AG04449 (cell line): Measurements from ENCODE around the gene FANK1.
A peak's percentile ranks its signal among the peaks of the same experiment; 100 is the strongest.
"Not testable (repeated sequence)": the region's sequence is repeated elsewhere in the genome, so short reads cannot be mapped to it uniquely, and the experiment has no call there.

Experiments
- CTCF ChIA-PET: fragments of 350-600 bp; formaldehyde crosslinking; extraction: SDS; loops from one replicate; lab custom pipeline; 2021; ENCODE audit warnings: antibody characterized with exemption; lab: Yijun Ruan, JAX
- POLR2A ChIA-PET: fragments of 400-600, 350-600 bp; formaldehyde crosslinking; extraction: SDS; loops from one replicate; lab custom pipeline; 2020; ENCODE audit warnings: antibody characterized with exemption, inconsistent platforms; lab: Yijun Ruan, JAX
- DNase-seq: peaks from one replicate; pipeline ENCODE4 v3.0.0-alpha.2; 2010; ENCODE audit warnings: low read depth, low spot score
- H3K4me3 ChIP-seq: 2 replicates; pipeline ENCODE4 v1.5.1; 2011; ENCODE audit warnings: low read depth, mild to moderate bottlenecking, control low read depth, low read length
- TF ChIP-seq, protein P1 (sequence below): IDR thresholded peaks from one replicate; pipeline ENCODE4 v1.5.1; 2011; ENCODE audit warnings: mild to moderate bottlenecking, moderate library complexity, low read length, control low read depth, inconsistent platforms; ENCODE audit not compliant: insufficient read depth; ENCODE audit errors: missing control alignments

FANK1 gene

DNA sequence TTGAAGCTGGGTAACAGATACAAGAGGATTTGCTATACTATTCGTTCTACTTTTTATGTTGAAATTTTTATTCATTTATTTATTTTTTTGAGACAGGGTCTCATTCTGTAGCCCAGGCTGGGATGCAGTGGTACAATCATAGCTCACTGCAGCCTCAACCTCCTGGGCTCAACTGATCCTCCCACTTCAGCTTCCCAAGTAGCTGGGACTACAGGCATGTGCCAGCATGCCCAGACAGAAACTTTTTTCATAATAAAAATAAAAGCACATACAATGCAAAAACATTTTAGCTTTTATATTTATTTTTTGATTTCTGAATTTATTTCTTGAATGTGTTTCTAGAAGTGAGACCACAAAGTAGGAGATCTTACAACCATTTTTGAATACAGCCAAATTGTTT is 71.2 kb downstream of the FANK1 start:
- TF ChIP-seq, protein P1, sequence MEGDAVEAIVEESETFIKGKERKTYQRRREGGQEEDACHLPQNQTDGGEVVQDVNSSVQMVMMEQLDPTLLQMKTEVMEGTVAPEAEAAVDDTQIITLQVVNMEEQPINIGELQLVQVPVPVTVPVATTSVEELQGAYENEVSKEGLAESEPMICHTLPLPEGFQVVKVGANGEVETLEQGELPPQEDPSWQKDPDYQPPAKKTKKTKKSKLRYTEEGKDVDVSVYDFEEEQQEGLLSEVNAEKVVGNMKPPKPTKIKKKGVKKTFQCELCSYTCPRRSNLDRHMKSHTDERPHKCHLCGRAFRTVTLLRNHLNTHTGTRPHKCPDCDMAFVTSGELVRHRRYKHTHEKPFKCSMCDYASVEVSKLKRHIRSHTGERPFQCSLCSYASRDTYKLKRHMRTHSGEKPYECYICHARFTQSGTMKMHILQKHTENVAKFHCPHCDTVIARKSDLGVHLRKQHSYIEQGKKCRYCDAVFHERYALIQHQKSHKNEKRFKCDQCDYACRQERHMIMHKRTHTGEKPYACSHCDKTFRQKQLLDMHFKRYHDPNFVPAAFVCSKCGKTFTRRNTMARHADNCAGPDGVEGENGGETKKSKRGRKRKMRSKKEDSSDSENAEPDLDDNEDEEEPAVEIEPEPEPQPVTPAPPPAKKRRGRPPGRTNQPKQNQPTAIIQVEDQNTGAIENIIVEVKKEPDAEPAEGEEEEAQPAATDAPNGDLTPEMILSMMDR, result no peak
- ChIA-PET POLR2A (no interaction called here), CTCF (interaction anchor here (1.9 kb wide), 1 partner anchor 15 kb away, joined by 8 read pairs; no protein-coding TSS in a partner anchor)
- DNase-seq, result no peak
- no peak overlapping the region for H3K4me3 ChIP-seq

DNA sequence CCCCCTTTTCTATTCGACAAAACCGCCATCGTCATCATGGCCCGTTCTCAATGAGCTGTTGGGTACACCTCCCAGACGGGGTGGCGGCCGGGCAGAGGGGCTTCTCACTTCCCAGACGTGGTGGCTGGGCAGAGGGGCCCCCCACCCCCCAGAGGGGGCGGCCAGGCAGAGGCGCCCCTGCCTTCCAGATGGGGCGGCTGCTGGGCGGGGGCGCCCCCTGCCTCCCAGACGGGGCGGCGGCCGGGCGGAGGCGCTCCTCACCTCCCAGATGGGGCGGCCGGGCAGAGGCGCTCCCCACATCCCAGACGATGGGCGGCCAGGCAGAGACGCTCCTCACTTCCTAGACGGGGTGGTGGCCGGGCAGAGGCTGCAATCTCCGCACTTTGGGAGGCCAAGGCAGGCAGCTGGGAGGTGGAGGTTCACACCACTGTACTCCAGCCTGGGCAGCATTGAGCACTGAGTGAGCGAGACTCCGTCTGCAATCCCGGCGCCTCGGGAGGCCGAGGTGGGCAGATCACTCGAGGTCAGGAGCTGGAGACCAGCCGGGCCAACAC is 73.8 kb downstream of the FANK1 start:
- POLR2A ChIA-PET, DNase-seq, H3K4me3 ChIP-seq: not testable (repeated sequence)
- CTCF ChIA-PET, result interaction anchor here (1.1 to 1.5 kb wide), 4 partner anchors 10 to 101 kb away, joined by 3 to 6 read pairs (median 4); no protein-coding TSS in a partner anchor

DNA sequence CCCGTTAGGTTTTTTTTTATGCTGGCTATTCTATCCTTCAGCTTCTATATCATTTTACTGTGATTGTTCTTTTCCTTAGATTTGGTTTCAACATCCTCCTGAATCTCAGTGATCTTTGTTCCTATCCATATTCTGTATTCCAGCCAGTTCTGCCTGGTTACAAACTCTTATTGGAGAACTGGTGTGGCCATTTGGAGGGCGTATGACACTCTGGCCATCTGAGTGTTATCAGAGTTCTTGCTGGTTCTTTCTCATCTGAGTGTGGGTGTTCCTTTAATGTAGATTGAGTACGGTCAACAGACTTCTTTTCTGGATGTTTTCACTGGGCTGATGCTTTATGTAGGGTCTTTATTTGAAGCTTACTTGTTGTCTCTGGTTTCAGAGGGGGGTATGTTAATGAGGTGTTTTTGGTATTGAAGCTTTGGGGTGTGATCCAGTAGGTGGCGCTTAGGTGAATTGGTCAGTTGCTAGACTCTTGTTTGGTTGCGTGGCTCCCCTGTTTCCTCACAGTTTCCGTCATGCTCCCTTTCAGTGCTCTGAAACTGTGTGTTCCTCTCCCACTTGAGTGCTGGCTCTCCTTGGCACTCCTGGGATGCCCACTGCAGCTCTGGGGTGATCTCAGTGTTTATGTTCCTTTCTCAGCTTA is 80.7 kb downstream of the FANK1 start:
- TF ChIP-seq, protein P1, result no peak
- no peak for DNase-seq
- no peak overlapping the region for H3K4me3 ChIP-seq
- POLR2A ChIA-PET, result no interaction called here
- CTCF ChIA-PET, result interaction anchor here (2.2 to 10.1 kb wide), 3 partner anchors 7 to 525 kb away, joined by 6 to 116 read pairs (median 11); no protein-coding TSS in a partner anchor

DNA sequence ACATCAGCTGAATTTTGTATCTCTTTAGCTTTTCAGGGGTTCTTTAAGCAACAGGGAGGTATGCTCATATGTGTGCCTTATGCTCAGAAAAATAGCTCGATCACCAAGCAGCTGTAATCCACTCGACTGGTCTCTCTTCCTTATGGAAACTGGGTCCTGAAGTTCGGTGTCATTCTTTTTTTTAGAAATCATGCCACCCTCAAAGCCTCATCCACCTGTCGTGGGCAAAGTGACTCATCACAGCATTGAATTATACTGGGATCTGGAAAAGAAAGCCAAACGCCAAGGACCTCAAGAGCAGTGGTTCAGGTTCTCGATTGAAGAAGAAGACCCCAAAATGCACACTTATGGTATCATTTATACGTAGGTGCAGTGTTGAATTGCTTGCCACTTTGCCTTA is 83.6 kb downstream of the FANK1 start:
- CTCF ChIA-PET, result interaction anchor here (0.8 to 10.1 kb wide), 12 partner anchors 9 to 769 kb away, joined by 3 to 116 read pairs (median 4); no protein-coding TSS in a partner anchor
- no peak for DNase-seq
- POLR2A ChIA-PET, result no interaction called here
- TF ChIP-seq, protein P1, result no peak
- no peak overlapping the region for H3K4me3 ChIP-seq

DNA sequence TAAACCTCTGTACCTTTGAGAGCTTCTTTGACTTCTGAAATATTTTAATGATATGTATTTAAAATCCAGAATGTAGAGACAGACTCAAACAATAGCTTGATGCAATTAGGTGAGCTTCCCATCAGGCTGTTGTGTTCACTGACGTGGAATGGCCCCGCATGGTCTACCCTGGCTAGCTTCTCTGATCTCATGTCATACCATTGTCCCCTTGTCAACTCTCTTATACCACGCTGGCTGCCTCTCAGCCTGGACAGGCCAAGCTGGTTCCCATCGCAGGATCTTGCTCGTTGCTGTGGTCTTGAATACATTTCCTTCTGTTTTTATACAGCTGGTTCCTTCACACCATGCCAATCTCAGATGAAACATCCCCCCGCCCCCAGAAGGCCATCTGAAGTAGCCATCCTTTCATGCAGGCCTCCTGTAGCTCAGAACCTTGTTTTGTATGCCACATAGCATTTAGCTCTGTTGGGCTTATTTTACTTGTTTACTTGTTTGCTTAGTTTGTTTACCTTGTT is 84.2 kb downstream of the FANK1 start:
- CTCF ChIA-PET, result interaction anchor here (0.7 to 10.1 kb wide), 12 partner anchors 9 to 769 kb away, joined by 3 to 116 read pairs (median 4); no protein-coding TSS in a partner anchor

DNA sequence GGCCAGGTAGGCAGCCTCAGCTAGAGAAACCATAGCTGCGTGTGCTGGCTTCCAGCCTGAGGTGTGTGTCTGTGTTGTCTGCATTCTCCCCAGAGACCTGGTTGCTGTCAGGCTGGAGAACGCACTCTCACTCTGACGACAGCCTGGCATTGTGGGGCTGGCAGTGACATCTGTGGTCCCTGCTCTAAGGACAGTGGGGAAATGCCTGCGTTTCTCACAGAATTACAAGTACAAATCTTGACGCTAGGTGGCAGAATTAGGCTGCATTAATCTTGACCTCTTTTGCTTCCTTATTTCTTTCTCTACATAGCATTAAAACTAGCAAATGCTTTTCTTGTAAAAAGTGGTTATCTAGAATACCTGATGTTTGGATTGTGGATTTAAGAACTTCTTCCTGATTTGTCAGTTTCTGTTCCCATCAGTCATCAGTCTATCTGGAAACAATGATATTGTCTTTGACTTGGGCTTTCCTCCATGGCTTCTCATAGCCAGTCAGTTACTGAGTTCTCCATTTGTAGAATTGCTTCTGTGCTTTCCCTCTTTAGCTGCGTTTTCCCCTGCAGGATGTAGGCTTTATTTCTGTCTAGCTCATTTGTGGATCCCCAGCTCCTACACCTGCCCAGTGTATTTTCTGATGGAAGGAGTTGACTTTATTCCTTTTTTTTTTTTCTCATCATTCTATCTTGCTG is 86.0 kb downstream of the FANK1 start:
- TF ChIP-seq, protein P1, result peak; percentile 32
- no peak overlapping the region for H3K4me3 ChIP-seq
- POLR2A ChIA-PET, result interaction anchor here (0.8 to 2.0 kb wide), 2 partner anchors 80 to 225 kb away, joined by 4 to 7 read pairs; no protein-coding TSS in a partner anchor
- CTCF ChIA-PET, result interaction anchor here (0.6 to 10.1 kb wide), 46 partner anchors 8 to 777 kb away, joined by 3 to 116 read pairs (median 4); partner anchors contain the start of gene ADAM12
- peak; percentile 26 for DNase-seq

More for the DNA sequence above, 84.2 kb downstream of the FANK1 start:
- DNase-seq, result no peak
- H3K4me3 ChIP-seq, result no peak overlapping the region
- POLR2A ChIA-PET, result interaction anchor here (0.6 kb wide), 1 partner anchor 137 kb away, joined by 4 read pairs; no protein-coding TSS in a partner anchor
- TF ChIP-seq, protein P1, result no peak
